SJCRH30 (cell line): ENCODE results near the gene RITA1. TPM values are rescaled to one million over a fixed set of nuclear protein-coding genes. Genes with fewer than 3 reads are reported as not detected.

Source experiments
- DNase-seq, 2 experiments: peaks; one replicate each; pipeline ENCODE4 v3.0.0-alpha.2; 2015 to 2020
- H3K27ac ChIP-seq: fragments of 250-450 bp; sonication (Bioruptor Pico); 2 replicates; pipeline ENCODE4 v1.5.1; 2020; ENCODE audit warnings: mild to moderate bottlenecking, moderate library complexity
- H3K27me3 ChIP-seq: fragments of 250-450 bp; sonication (Bioruptor Pico); 2 replicates; pipeline ENCODE4 v1.5.1; 2020; ENCODE audit warnings: mild to moderate bottlenecking, moderate library complexity
- H3K36me3 ChIP-seq: fragments of 250-450 bp; sonication (Bioruptor Pico); 2 replicates; pipeline ENCODE4 v1.5.1; 2020; ENCODE audit warnings: mild to moderate bottlenecking, moderate library complexity
- H3K4me1 ChIP-seq: fragments of 250-450 bp; sonication (Bioruptor Pico); 2 replicates; pipeline ENCODE4 v1.5.1; 2020; ENCODE audit warnings: mild to moderate bottlenecking, moderate library complexity
- H3K4me3 ChIP-seq: fragments of 250-450 bp; sonication (Bioruptor Pico); 2 replicates; pipeline ENCODE4 v1.5.1; 2020; ENCODE audit warnings: mild to moderate bottlenecking, moderate library complexity
- H3K9me3 ChIP-seq: fragments of 250-450 bp; sonication (Bioruptor Pico); replicated peaks from 2 replicates; pipeline ENCODE4 v1.5.1; 2020; ENCODE audit warnings: mild to moderate bottlenecking, moderate library complexity
- total RNA-seq: library from RNA; depleted of rRNA; stranded (reverse); fragments of >200 nt; shearing (Covaris generic); gene quantifications from 2 replicates; pipeline ENCODE4 v1.2.3, GENCODE V29; 2014

RITA1 gene
- total RNA-seq, 1 experiment from 2014 or later, result 22.0 TPM

GRCh38 chr12:113221181-113221996 lies 35.9 kb downstream of the RITA1 start, which contains the start of gene TPCN1:
TPCN1 (plus strand) TSS chr12:113221464; CDS start chr12:113226853, 5,389 bp downstream.
- H3K36me3 ChIP-seq, result no peaks in the 10 kb centered on the region
- DNase-seq, result peak; percentile 99 to 100
- no peaks in the 10 kb centered on the region for H3K27me3 ChIP-seq
- no peaks in the 10 kb centered on the region for H3K9me3 ChIP-seq
- peaks cover 10% of the 10 kb centered on the region for H3K4me1 ChIP-seq
- H3K27ac ChIP-seq, result peak within 1 kb of the TSS; percentile 78
- peak within 1 kb of the TSS; percentile 73 for H3K4me3 ChIP-seq

- Histone ChIP-seq H3K27me3 (no peaks in the 10 kb centered on the region), H3K4me1 (peaks cover 10% of the 10 kb centered on the region), H3K36me3 (no peaks in the 10 kb centered on the region), H3K4me3 (peak overlapping the region; percentile 73), H3K27ac (peak overlapping the region; percentile 78), H3K9me3 (no peaks in the 10 kb centered on the region)
- no peak for DNase-seq
These were observed 36.6 kb downstream of the RITA1 start for GRCh38 chr12:113221997-113222729.

GRCh38 chr12:113222730-113223531 lies 37.4 kb downstream of the RITA1 start:
- peak; percentile 59 to 81 for DNase-seq
- Histone ChIP-seq H3K27ac (no peak overlapping the region), H3K4me3 (peak overlapping the region; percentile 73), H3K9me3 (no peaks in the 10 kb centered on the region), H3K27me3 (no peaks in the 10 kb centered on the region), H3K4me1 (peaks cover 10% of the 10 kb centered on the region), H3K36me3 (no peaks in the 10 kb centered on the region)

- Histone ChIP-seq H3K9me3 (no peaks in the 10 kb centered on the region), H3K27ac (no peak overlapping the region), H3K4me3 (no peak overlapping the region), H3K27me3 (no peaks in the 10 kb centered on the region), H3K4me1 (peaks cover 10% of the 10 kb centered on the region), H3K36me3 (peaks cover 4% of the 10 kb centered on the region; the same call in 1 of the 2 replicates)
- no peak for DNase-seq
These were observed 39.4 kb downstream of the RITA1 start for GRCh38 chr12:113224955-113225354.

- Histone ChIP-seq H3K4me3 (no peak overlapping the region), H3K27ac (no peak overlapping the region), H3K9me3 (no peaks in the 10 kb centered on the region), H3K36me3 (peaks cover 14% of the 10 kb centered on the region), H3K27me3 (no peaks in the 10 kb centered on the region), H3K4me1 (peaks cover 15% of the 10 kb centered on the region)
- no peak for DNase-seq
These were observed 41.4 kb downstream of the RITA1 start for GRCh38 chr12:113226696-113227568.

GRCh38 chr12:113227686-113228391 lies 42.3 kb downstream of the RITA1 start:
- Histone ChIP-seq H3K36me3 (peaks cover 17% of the 10 kb centered on the region), H3K9me3 (no peaks in the 10 kb centered on the region), H3K27ac (no peak overlapping the region), H3K4me1 (peaks cover 19% of the 10 kb centered on the region), H3K4me3 (no peak overlapping the region), H3K27me3 (no peaks in the 10 kb centered on the region)
- DNase-seq, result no peak

- peaks cover 17% of the 10 kb centered on the region for H3K4me1 ChIP-seq
- H3K4me3 ChIP-seq, result no peak overlapping the region
- H3K9me3 ChIP-seq, result no peaks in the 10 kb centered on the region
- H3K36me3 ChIP-seq, result peaks cover 17% of the 10 kb centered on the region
- no peaks in the 10 kb centered on the region for H3K27me3 ChIP-seq
- no peak for DNase-seq
- H3K27ac ChIP-seq, result no peak overlapping the region
These were observed 43.0 kb downstream of the RITA1 start for GRCh38 chr12:113228394-113229028.

GRCh38 chr12:113230315-113231234 lies 45.1 kb downstream of the RITA1 start:
- Histone ChIP-seq H3K4me3 (no peak overlapping the region), H3K27ac (no peak overlapping the region), H3K36me3 (peaks cover 17% of the 10 kb centered on the region), H3K4me1 (peaks cover 17% of the 10 kb centered on the region), H3K9me3 (no peaks in the 10 kb centered on the region), H3K27me3 (no peaks in the 10 kb centered on the region)
- no peak for DNase-seq

GRCh38 chr12:113231235-113232088 lies 45.9 kb downstream of the RITA1 start:
- H3K4me1 ChIP-seq, result peaks cover 17% of the 10 kb centered on the region
- H3K27ac ChIP-seq, result no peak overlapping the region
- no peaks in the 10 kb centered on the region for H3K27me3 ChIP-seq
- no peak overlapping the region for H3K4me3 ChIP-seq
- DNase-seq, result no peak
- H3K36me3 ChIP-seq, result peaks cover 17% of the 10 kb centered on the region
- H3K9me3 ChIP-seq, result no peaks in the 10 kb centered on the region

- Histone ChIP-seq H3K27me3 (no peaks in the 10 kb centered on the region), H3K4me3 (no peak overlapping the region), H3K4me1 (peaks cover 17% of the 10 kb centered on the region), H3K9me3 (no peaks in the 10 kb centered on the region), H3K36me3 (peaks cover 17% of the 10 kb centered on the region), H3K27ac (peak overlapping the region; percentile 58)
- no peak for DNase-seq
These were observed 46.7 kb downstream of the RITA1 start for GRCh38 chr12:113232089-113232839.
